Measurements from ENCODE around the gene E2F6.

DNA sequence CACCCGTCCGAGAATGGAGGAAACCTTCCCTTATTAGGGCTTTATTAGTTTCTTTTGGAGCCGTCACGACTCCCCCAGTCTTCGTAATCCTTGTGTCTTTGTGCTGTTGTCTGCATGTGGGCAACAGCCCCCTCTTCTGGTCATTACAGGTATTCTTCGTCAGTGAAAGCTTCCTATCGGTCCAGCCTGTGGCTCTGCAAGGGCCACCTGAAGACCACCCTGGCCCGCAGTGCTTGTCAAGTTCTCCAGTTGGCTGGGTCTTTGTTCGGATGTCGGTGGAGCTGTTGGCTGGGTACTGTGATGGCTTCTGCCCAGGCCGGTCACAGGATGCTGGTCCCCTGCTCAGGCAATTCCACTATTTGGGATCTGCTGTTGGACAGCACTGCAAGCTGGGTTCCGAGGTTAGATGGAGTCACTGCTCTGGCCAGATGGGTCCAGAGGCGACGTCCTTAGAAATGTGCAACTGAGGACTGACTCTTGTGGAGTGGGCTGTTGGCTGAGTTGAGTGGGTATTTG, 19.2 kb downstream of the E2F6 start:
- TF ChIP-seq POLR2A (IDR thresholded peaks at IDR 0.05; ENCODE audit: low read length), result no peak
- TF ChIP-seq GATA1 (IDR thresholded peaks at IDR 0.05; ENCODE audit: low read depth, low read length), result no peak

Data from erythroblast (primary cell).